IPS-18a (cell line): ENCODE data around the gene CDH13.

Experiments used
- H3K27ac ChIP-seq: one replicate; pipeline ENCODE4 v1.5.1; 2013; ENCODE audit warnings: low read length
- H3K27me3 ChIP-seq: one replicate; pipeline ENCODE4 v1.6.1; 2013; ENCODE audit warnings: mild to moderate bottlenecking, low read length; ENCODE audit not compliant: control insufficient read depth, insufficient read depth
- H3K36me3 ChIP-seq: one replicate; pipeline ENCODE4 v1.6.1; 2013; ENCODE audit warnings: low read depth, low read length; ENCODE audit not compliant: control insufficient read depth
- H3K4me1 ChIP-seq: one replicate; pipeline ENCODE4 v1.6.1; 2013; ENCODE audit warnings: low read depth, low read length; ENCODE audit not compliant: control insufficient read depth
- H3K4me3 ChIP-seq: one replicate; pipeline ENCODE4 v1.5.1; 2013; ENCODE audit warnings: low read length
- H3K9ac ChIP-seq: one replicate; pipeline ENCODE4 v1.6.1; 2013; ENCODE audit warnings: mild to moderate bottlenecking, low read length, moderate library complexity
- H3K9me3 ChIP-seq: one replicate; pipeline ENCODE4 v1.6.1; 2013; ENCODE audit warnings: low read depth, low read length; ENCODE audit not compliant: control insufficient read depth

Gene CDH13

DNA sequence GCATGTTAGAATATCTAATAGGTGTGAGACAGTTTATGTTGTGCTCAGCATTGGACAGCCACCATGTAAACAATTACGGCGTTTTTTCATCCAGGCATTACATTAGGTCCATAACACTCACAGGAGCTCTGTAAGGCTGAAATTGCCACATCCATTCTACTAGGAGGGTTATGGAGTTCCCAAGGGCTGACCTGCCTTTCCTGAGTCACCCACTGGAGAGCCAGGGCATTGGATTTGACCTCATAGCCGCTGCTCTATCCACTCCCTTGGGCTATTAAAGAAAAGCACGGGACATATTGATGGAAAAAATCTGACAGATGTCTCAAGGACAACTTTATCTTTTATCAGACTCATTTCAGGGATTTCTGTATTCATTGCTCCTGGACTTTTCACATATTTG, 874.7 kb downstream of the CDH13 start:
- H3K36me3 ChIP-seq, result no peaks in the 10 kb centered on the region
- no peak overlapping the region for H3K27ac ChIP-seq
- H3K4me1 ChIP-seq, result no peaks in the 10 kb centered on the region
- H3K9me3 ChIP-seq, result no peaks in the 10 kb centered on the region
- H3K9ac ChIP-seq, result no peak overlapping the region
- H3K4me3 ChIP-seq, result no peak overlapping the region
- H3K27me3 ChIP-seq, result no peaks in the 10 kb centered on the region

DNA sequence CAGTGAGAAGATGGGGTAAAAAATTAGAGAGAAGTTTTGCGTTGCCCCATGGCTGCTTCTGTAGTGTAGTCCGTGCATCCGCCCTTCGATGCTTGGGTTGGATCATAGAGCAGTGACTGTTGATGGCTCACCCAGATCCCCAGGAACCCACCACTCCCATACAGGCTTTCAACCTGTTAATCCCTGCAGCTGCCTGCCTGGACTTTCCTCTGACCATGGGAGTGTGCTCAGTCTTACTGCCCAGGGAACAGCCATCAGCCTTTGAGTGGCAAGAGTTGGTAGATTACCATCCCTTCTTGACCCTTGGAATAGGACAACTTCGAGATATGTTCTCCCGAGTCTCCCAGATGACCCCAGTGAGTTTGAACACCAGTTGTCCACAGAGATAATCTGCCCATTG, 881.5 kb downstream of the CDH13 start:
- no peaks in the 10 kb centered on the region for H3K27me3 ChIP-seq
- H3K9ac ChIP-seq, result no peak overlapping the region
- no peaks in the 10 kb centered on the region for H3K9me3 ChIP-seq
- no peak overlapping the region for H3K27ac ChIP-seq
- no peaks in the 10 kb centered on the region for H3K36me3 ChIP-seq
- no peak overlapping the region for H3K4me3 ChIP-seq
- no peaks in the 10 kb centered on the region for H3K4me1 ChIP-seq

DNA sequence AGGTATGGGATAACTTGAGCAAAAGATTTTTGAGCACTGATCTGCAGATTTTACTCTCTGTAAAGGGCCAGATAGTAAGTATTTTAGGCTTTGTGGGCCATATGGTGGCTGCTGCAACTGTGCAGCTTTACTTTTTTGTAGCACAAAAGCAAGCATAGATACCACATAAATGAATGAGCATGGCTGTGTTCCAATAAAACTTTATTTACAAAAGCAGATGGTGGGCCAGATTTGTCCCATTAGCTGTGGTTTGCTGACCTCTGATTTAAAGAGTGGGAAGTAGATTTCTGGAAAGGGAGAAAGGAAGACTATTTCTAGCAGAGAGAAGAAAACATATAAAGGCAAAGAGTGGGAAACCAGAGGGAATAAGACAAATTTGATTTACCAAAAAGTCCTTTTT, 882.5 kb downstream of the CDH13 start:
- Histone ChIP-seq H3K4me3 (no peak overlapping the region), H3K27ac (no peak overlapping the region), H3K36me3 (no peaks in the 10 kb centered on the region), H3K4me1 (no peaks in the 10 kb centered on the region), H3K9me3 (no peaks in the 10 kb centered on the region), H3K9ac (no peak overlapping the region), H3K27me3 (no peaks in the 10 kb centered on the region)

DNA sequence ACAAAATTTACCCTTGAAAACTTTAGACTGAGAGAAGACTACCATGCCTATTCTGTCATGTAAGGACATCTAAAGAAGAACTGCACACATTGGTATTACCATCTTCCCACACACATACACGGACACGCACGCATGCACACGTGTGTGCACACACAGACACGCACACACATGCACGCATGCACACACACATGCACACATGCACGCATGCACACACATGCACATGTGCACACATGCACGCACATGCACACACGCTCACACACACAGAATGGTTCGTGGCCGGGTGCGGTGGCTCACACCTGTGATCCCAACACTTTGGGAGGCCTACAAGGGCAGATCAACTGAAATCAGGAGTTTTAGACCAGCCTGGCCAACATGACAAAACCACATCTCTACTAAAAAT, 884.1 kb downstream of the CDH13 start:
- H3K4me3 ChIP-seq, result no peak overlapping the region
- H3K4me1 ChIP-seq, result no peaks in the 10 kb centered on the region
- no peak overlapping the region for H3K27ac ChIP-seq
- H3K36me3 ChIP-seq, result no peaks in the 10 kb centered on the region
- no peak overlapping the region for H3K9ac ChIP-seq
- H3K27me3 ChIP-seq, result no peaks in the 10 kb centered on the region
- no peaks in the 10 kb centered on the region for H3K9me3 ChIP-seq

DNA sequence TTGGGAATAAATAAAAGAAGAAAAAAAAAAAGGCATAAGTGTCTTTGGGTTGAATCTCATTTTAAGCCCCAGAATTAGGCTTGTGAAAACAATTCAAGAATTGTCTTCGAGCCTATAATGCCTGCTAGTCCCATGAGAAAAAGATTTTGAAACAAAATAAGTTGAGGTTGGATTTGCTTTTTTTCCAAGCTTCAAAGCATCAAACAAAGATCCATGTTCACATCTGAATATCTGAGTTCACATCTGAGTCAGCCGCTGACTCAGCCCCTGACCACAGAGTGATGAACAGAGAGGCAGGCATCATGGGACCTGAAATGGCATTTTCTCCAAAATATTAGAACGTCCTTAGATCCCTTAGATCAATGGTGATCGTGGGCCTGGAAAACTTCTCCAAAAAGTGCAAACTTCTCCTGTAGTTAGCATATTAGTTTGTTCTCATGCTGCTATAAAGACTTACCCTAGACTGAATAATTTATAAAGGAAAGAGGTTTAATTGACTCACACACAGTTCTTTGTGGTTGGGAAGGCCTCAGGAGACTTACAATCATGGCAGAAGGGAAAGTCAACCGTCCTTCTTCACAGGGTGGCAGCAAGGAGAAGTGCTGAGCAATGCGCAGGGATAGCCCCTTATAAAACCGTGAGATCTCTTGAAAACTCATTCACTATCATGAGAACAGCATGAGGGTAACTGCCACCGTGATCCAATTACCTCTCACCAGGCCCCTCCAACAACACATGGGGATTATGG, 886.4 kb downstream of the CDH13 start:
- no peak overlapping the region for H3K4me3 ChIP-seq
- H3K9ac ChIP-seq, result no peak overlapping the region
- H3K27ac ChIP-seq, result no peak overlapping the region
- H3K4me1 ChIP-seq, result no peaks in the 10 kb centered on the region
- H3K27me3 ChIP-seq, result no peaks in the 10 kb centered on the region
- H3K36me3 ChIP-seq, result no peaks in the 10 kb centered on the region
- no peaks in the 10 kb centered on the region for H3K9me3 ChIP-seq

DNA sequence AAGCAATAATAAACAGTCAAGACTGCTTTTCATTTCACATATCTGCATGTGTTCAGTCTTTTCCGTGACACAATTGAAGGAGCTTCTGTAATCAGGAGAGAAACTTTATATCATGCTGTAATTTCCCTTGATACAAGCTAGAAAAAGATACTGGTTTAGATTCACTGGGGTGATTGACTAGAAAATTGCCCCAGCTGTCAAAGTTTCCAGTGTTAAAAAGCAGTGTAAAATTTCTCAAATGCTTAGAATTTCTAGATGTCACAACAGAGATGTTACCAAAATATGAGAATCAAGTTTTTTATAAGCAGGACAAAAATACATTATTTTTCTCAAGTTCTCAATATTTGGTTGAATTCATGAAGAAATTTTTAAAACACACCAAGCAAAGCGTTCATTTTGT, 888.6 kb downstream of the CDH13 start:
- Histone ChIP-seq H3K4me1 (no peaks in the 10 kb centered on the region), H3K9ac (no peak overlapping the region), H3K27ac (no peak overlapping the region), H3K36me3 (no peaks in the 10 kb centered on the region), H3K4me3 (no peak overlapping the region), H3K27me3 (no peaks in the 10 kb centered on the region), H3K9me3 (no peaks in the 10 kb centered on the region)

DNA sequence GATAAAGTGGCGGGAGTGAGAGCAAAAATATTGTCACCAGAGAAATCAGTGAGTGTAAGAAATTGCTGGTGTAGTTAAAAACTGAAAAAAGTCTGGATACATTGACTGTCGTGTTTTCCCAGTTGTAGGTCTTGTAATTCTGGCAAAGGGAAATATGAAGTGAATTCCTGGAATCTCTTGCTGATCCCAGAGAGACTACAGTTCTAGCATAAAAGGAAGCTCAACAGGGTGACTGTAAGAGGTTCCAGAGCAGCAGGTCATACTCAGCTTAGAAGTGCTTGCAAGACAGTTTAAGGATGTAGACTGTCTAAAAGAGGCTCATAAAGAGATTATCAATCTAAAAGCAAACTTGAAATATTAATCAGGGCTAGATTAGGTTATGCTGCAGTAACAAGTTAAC, 890.2 kb downstream of the CDH13 start:
- no peaks in the 10 kb centered on the region for H3K27me3 ChIP-seq
- H3K9me3 ChIP-seq, result no peaks in the 10 kb centered on the region
- no peaks in the 10 kb centered on the region for H3K4me1 ChIP-seq
- H3K27ac ChIP-seq, result no peak overlapping the region
- no peak overlapping the region for H3K4me3 ChIP-seq
- H3K36me3 ChIP-seq, result no peaks in the 10 kb centered on the region
- H3K9ac ChIP-seq, result no peak overlapping the region

DNA sequence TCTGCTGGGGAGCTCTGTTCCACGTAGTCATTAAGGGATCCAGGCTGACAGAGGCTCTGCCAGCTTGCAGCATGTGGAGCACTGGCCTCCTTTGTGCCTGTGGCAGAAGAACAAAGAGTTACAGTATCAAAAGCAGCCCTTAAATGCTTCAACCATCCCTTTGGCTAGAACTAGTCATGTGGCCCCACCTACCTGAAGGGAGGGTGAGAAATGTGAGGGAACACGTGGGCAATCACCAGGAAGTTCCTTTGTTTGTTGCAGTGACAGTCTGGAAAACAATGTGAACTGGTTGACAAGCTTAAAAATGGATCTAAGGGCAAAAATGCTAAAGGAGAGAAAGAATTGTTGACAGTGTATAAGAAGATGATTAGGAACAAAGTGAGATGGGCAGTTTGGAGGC, 890.6 kb downstream of the CDH13 start:
- no peaks in the 10 kb centered on the region for H3K9me3 ChIP-seq
- H3K27ac ChIP-seq, result no peak overlapping the region
- H3K36me3 ChIP-seq, result no peaks in the 10 kb centered on the region
- no peaks in the 10 kb centered on the region for H3K27me3 ChIP-seq
- no peak overlapping the region for H3K4me3 ChIP-seq
- no peak overlapping the region for H3K9ac ChIP-seq
- no peaks in the 10 kb centered on the region for H3K4me1 ChIP-seq

DNA sequence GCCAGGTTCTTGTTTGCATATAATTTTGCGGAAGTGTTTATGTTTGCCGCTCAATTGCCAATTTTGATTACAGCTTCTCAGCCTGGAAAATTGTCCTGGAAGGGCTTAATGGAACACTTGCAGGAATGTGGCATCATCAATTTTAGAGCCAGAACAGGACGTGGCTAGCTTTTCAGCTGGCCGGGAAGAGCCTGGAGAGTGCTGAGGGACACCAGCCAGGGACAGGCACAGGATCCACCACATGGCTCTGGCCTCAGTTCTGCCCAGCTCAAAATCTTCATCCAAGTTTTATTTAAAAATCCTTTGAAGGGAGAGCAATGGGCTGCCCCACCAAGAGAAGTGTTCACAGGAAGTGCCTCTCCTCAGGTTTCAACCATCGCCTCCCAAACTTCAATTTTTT, 893.8 kb downstream of the CDH13 start:
- H3K4me1 ChIP-seq, result no peaks in the 10 kb centered on the region
- no peak overlapping the region for H3K27ac ChIP-seq
- H3K4me3 ChIP-seq, result no peak overlapping the region
- H3K27me3 ChIP-seq, result no peaks in the 10 kb centered on the region
- no peaks in the 10 kb centered on the region for H3K9me3 ChIP-seq
- no peak overlapping the region for H3K9ac ChIP-seq
- no peaks in the 10 kb centered on the region for H3K36me3 ChIP-seq

DNA sequence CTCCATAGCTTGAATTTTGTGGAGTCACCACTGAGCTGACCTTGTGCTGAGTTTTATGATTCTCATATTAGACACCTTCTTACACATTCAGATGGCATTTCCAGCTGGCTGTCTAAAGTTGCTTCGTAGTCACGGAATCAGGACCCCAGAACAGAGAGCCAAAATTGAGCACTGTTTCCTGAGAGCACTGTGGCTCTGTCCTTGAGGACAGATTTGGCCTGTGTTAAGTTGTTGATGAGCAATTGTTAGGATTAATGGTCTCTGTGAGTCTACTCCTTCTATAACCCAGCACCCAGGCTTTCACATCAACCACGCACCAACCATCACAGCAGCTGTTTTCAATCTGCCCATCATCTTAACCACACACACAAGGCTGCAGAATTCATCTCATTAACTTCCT, 903.5 kb downstream of the CDH13 start:
- no peak overlapping the region for H3K4me3 ChIP-seq

DNA sequence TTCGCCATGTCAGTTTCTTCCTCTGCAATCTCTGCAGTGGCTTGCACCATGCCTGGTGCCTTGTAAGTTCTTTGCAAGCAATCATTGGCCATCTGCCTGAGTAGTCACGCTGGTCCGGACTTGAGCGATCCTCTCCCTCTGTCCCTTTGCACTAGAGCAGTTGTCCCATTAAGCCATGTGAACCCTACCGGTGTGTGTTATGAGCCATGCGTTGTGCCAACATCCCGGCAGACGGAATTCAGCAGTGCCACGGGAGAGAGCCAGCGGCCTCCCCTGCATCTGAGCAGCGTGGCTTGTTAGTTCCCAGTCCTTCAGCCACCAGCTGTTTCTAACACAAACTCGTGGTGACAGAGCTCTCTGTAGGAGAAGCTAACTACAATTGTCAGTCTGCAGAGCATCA, 905.9 kb downstream of the CDH13 start:
- H3K4me1 ChIP-seq, result no peaks in the 10 kb centered on the region
- no peaks in the 10 kb centered on the region for H3K9me3 ChIP-seq
- no peak overlapping the region for H3K27ac ChIP-seq
- H3K27me3 ChIP-seq, result no peaks in the 10 kb centered on the region
- H3K36me3 ChIP-seq, result no peaks in the 10 kb centered on the region
- H3K4me3 ChIP-seq, result no peak overlapping the region
- no peak overlapping the region for H3K9ac ChIP-seq

More for the DNA sequence above, 903.5 kb downstream of the CDH13 start:
- no peak overlapping the region for H3K27ac ChIP-seq
- H3K9ac ChIP-seq, result no peak overlapping the region
- no peaks in the 10 kb centered on the region for H3K4me1 ChIP-seq
- no peaks in the 10 kb centered on the region for H3K27me3 ChIP-seq
- H3K9me3 ChIP-seq, result no peaks in the 10 kb centered on the region
- H3K36me3 ChIP-seq, result no peaks in the 10 kb centered on the region

DNA sequence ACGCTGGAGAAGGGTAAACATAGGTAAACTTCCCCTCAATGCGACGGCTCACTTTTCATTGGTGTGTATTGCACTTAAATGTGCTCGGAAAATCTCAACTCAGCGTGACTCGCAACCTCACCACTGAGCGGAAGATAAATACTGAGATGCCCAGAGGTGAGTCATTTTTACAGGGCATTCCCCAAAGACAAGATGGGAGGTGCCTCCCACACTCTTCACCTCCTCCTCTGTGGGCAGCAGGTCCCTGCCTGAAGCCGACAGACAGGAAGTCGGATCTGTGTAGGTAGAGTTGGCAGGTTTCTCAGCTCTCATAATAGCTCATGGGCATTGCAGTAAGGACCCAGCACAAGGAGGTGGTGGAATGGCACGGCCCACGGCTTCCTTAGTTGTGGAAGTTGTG, 906.4 kb downstream of the CDH13 start:
- no peaks in the 10 kb centered on the region for H3K9me3 ChIP-seq
- H3K4me3 ChIP-seq, result no peak overlapping the region
- H3K9ac ChIP-seq, result no peak overlapping the region
- H3K27me3 ChIP-seq, result no peaks in the 10 kb centered on the region
- no peaks in the 10 kb centered on the region for H3K4me1 ChIP-seq
- H3K36me3 ChIP-seq, result no peaks in the 10 kb centered on the region
- no peak overlapping the region for H3K27ac ChIP-seq
